ENCODE data around the gene MRC1.

MRC1 gene

DNA sequence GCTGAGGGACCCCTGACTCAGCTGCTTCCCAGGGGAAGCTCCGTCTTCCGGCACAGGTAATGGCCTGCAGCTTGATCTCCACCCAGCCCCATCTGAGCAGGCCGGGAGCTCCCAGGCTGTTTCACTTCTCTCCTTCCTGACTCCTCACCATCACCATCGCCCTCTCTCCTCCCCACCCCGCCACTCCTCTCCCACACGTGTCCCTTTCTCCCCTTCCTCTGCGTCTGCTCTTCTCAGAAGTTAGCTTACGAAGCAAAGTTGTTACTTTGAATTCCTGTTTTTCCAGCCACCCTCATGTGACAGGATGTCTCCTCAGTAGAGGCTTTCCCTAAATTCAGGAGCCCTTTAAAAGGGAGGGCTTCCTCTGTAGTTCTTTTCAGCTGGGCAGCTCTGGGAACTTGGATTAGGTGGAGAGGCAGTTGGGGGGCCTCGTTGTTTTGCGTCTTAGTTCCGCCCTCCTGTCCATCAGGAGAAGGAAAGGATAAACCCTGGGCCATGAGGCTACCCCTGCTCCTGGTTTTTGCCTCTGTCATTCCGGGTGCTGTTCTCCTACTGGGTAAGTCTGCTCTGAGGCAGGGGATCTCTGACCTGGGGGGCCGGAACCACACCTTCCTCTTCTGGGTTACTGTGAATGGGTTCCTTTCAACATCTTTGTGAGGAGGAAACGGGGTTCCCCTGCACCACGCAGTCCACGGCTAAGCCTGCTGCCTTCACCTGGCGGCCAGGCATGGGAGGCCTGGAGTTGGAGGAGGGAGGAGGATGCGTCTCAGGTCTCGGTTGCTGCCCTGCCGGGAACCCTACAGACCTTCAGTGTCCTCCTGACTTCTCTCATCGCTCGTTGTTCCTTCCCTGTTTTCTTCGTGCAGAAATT, at the start of gene MRC1:
TSS of gene MRC1 (plus strand) at position 378 of the 871 bp plus-strand sequence. CDS start at position 496, 118 bp downstream.
- no peak for DNase-seq (ENCODE audit: low spot score)

GRCh38 chr10:17764142-17764541, 45.0 kb upstream of the MRC1 start:
- DNase-seq (ENCODE audit: low spot score) = no peak

GRCh38 chr10:17765602-17766001, 43.5 kb upstream of the MRC1 start:
- DNase-seq (ENCODE audit: low spot score) = no peak

GRCh38 chr10:17766731-17767130, 42.4 kb upstream of the MRC1 start:
- DNase-seq (ENCODE audit: low spot score) = no peak

GRCh38 chr10:17768496-17768895, 40.7 kb upstream of the MRC1 start:
- no peak for DNase-seq (ENCODE audit: low spot score)

- DNase-seq (ENCODE audit: low spot score) = no peak
Observed at GRCh38 chr10:17768957-17769356, 40.2 kb upstream of the MRC1 start.

- DNase-seq (ENCODE audit: low spot score) = no peak
Observed at GRCh38 chr10:17771017-17771416, 38.1 kb upstream of the MRC1 start.

DNA sequence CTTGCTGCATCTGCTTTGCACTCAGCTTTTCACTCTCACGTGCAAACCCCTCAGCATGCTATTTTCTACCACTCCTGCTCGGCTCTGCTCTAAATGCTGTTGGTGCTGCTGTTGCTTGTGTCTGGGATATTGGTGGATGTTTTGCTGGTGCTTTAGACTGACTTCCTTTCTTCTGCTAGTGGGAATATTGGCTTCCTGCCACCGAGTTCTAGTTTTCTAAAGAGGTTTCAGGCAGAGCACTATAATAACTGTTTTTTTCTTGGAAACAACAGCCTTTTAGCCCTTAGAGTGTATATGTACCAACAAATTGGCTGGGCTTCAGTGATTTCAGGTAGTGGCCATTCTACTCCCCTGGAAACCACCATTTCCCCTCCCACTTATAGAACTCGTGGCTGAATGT, 29.4 kb upstream of the MRC1 start:
- DNase-seq (ENCODE audit: low spot score) = no peak

DNA sequence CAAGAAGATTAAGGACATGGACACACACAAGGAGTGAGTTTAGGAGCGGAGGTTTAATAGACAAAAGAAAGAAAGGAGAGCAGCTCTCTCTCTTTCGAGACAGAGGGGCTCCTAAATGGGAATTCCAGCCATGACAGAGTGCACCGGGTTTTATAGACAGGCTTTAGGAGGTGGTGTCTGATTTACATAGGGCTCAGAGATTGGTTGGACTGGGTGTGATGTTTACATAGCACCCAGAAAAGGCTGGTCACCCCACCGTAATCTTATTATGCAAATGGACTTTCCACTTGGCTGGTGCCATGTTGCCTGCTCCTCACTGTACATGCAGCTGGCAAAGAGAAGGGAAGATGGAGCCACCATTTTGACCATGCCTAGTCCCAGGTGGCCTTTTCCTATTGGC, 28.4 kb upstream of the MRC1 start:
- DNase-seq (ENCODE audit: low spot score) = no peak

DNA sequence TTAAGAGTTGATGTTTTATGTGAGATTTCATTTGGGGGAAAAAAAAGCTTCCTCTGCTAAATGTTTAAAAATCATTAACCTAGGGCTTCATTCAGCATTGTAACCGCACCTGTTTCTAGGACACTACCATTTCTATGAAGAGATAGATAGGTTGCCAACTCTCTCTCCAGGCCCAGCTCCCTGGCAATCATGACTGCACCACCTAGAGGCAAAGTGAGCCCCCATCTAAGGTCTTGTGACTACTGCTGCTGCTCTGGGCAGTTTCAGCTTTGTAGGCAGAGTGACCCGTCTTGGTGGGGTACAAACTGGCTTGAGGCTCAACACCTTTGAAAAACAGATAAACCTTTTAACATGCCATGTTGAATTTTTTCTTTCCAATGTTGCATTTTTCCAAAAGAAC, 27.3 kb upstream of the MRC1 start:
- DNase-seq (ENCODE audit: low spot score) = peak; percentile 25

DNA sequence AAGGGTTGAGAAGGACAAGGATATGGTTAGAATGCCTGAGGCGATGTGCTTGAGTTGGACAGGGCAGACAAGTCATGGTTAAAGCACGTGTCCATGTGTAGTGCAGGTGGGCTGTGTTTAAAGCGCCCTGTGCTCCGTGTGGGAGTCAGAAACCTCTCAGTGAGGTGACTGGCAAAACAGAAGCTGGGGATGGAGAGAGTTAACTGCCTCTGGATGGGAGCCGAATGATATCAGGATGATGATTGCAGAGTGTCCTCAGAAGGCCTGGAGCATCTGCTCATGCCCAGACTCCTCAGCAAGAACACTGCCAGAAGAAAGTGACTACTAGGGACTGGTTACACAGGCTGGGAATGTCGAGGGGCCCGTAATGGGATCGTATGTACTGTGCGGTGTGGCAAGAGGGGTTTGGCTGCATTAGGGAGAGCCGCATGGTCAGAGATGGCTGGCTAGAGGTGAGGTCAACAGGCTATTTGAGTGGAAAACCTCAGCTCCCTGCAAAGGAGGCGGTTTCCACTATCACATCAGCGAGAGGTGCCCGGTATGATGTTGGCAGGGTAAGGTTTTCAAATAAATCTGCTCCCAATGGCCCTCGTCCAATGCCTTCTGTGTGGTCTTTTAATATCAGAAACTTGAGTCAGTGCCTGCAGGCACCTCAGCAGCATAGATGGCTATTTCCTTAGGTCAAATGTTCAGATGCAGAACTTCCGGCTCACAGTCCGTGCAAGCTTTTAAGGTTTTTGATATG, 26.1 kb upstream of the MRC1 start:
- DNase-seq (ENCODE audit: low spot score) = no peak

DNA sequence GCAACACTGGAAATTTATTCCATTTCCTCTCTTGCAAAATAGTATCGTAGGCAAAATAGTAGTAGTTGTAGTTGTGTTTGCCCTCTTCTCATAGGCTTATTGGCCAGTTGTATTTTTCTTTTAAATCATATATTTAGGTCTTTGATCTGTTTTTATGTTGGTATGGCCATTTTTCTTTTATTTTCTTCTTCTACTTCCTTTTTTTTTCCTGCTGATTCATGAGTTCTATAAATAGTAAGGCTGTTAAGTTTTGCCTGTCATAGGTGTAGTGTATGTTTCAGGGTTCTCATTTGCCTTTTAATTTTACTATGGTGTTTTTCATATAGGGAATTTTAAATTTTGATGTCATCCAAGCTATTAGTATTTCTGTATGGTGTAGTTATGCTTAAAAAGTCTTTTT, 25.4 kb upstream of the MRC1 start:
- DNase-seq (ENCODE audit: low spot score) = no peak

DNA sequence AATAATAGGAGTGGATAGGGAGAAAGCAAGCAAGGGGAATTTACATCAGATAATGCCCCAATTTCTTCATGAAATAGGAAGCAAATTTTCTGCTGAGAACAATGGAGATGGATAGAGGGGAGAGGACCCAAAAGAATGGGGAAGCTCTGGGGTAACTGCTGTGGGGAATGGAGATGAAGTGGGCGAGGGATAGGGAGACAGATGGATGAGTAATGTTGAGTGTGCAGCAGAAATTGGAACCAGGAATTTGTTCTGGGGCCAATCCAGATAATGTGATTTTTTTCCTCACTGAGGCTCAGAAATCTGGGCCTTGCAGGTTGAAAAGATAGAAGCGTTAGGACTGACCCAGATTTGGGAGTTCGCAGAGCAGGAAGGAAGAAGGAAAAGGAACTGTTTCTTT, 24.5 kb upstream of the MRC1 start:
- peak; percentile 46 for DNase-seq (ENCODE audit: low spot score)

DNA sequence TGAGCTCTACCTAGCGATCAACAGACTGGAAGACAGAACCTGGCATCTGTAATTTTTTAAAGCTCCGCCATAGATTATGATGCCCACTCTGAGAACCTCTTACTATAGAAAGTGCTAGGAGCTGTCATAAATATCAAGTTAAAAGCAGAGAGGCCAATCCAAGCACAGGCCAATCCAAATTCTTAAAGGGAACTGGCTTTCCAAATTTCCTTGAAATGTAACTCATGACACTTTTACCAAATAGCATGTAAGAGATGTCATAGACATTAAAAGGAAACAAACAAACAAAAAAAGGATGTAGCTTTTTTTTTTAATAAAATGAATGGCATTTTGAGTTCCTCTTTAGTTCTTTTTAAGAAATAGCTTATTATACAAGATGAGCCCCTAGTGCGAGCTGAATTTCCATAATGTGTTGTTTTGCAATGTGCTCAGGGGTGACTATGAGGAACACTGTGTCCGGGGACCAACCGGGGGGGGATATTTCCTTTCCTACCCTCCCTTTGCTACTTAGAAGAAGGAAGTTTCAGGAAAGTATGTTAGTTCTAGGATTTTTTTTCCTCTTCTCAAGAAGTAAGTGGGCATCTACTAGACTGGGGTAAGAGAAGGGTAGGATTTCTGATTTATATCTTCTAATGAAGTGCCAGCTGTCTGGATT, 23.7 kb upstream of the MRC1 start:
- DNase-seq (ENCODE audit: low spot score) = no peak

DNA sequence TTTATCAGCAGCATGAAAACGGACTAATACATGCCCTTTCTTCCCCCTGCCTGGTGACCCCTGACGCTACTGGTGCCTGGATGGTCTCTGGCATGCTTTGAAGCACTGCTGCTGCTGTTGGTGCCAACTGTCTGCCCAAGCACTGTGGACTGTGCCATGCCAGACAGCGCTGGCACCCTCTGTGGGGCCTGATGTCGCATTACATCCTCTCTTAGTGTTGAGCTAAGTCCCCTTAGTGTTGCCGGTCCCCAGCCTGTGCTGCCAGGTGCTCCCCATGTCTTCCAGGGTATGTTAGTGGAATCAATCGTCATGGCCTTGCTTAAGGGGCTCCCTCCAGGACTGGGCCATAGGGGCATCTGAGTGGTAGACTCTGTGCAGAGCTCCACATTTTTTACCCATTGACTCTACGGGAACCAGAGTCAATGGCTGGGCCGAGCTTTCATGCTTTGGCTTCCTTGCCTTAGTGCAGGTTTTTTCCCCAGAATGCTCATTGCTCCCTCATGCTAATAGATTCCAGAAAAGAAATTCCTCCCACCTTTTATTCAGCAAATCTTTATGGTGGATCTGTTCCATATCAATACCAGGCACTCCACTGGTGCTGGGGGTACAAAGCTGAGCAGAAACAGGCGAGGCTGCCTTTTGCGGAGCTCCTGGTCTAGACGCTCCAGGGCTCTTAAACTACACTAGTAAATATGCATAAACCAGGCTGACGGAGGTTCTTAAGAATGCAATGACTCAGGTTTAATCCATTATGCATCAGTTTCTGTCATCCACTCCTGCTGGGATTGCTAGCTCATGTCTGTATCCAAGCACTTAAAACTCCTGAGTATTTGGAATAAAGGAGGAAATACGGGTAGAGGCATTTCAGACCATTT, 21.8 kb upstream of the MRC1 start:
- peak; percentile 97 for DNase-seq (ENCODE audit: low spot score)

GRCh38 chr10:17788646-17789045, 20.5 kb upstream of the MRC1 start:
- no peak for DNase-seq (ENCODE audit: low spot score)

GRCh38 chr10:17789396-17789795, 19.8 kb upstream of the MRC1 start:
- DNase-seq (ENCODE audit: low spot score) = no peak

- DNase-seq (ENCODE audit: low spot score) = no peak
Observed at GRCh38 chr10:17790651-17791050, 18.5 kb upstream of the MRC1 start.

DNA sequence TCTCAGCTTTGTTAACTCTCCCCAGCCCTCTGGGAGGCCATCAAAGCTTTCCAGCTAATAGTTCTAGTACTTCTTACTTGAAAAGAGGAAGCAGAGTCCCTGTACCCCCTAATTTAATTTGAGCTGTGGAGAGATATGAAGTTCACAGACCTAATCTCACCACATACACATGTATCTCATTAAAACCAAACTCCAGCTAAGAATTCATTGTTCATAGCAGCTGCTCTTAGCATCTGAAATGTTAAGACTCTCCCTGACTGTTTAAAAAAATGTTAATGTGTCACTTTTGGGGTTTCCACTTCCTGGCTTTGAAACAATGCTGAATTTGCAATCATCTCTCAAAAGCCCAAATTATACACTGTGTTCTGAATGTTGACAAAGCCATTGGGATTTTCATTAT, 16.2 kb upstream of the MRC1 start:
- no peak for DNase-seq (ENCODE audit: low spot score)

- no peak for DNase-seq (ENCODE audit: low spot score)
Observed at GRCh38 chr10:17793823-17794644, 15.1 kb upstream of the MRC1 start.

DNA sequence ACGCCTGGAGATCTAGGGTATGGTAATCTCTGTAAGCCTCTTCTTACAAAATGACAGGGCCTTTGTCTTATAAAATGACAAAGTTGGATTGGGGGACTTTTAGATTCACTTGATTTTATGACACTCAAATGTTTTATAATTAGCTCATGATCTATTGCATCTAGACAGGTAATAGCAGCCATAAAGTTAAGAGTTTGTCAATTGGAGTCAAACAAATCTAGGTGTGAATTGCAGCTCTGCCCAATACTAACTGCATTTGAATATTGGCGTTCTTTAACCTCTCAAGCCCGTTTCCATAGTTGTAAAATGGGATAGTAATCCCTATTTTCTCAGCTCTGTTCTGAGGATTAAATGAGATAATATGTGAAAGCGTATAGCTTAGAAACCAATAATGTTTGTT, 14.1 kb upstream of the MRC1 start:
- DNase-seq (ENCODE audit: low spot score) = no peak
